NCI-H2171 (cell line): ENCODE data around the gene ITGB1BP1.
"Not testable (repeated sequence)": the region's sequence is repeated elsewhere in the genome, so short reads cannot be mapped to it uniquely, and the experiment has no call there.

Source experiments
- DNase-seq: peaks from one replicate; lab custom pipeline; 2025; lab: John Stamatoyannopoulos, UW

The ITGB1BP1 gene

GRCh38 chr2:9400268-9401058 lies 22.9 kb downstream of the ITGB1BP1 start:
- DNase-seq: no peak

GRCh38 chr2:9398881-9399780 lies 24.2 kb downstream of the ITGB1BP1 start:
- DNase-seq: no peak

GRCh38 chr2:9398251-9398650 lies 25.1 kb downstream of the ITGB1BP1 start:
- not testable (repeated sequence) for DNase-seq

GRCh38 chr2:9397201-9397600 lies 26.1 kb downstream of the ITGB1BP1 start:
- DNase-seq: no peak

GRCh38 chr2:9394816-9395215 lies 28.5 kb downstream of the ITGB1BP1 start:
- DNase-seq: no peak

- DNase-seq: no peak
Observed at GRCh38 chr2:9392898-9393765, 30.2 kb downstream of the ITGB1BP1 start.

- no peak for DNase-seq
Observed at GRCh38 chr2:9391961-9392720, 31.2 kb downstream of the ITGB1BP1 start.

GRCh38 chr2:9390991-9391390 lies 32.3 kb downstream of the ITGB1BP1 start:
- no peak for DNase-seq

GRCh38 chr2:9390151-9390850 lies 33.0 kb downstream of the ITGB1BP1 start:
- DNase-seq: no peak

GRCh38 chr2:9388950-9389911 lies 34.1 kb downstream of the ITGB1BP1 start:
- DNase-seq: no peak

GRCh38 chr2:9388199-9388681 lies 35.1 kb downstream of the ITGB1BP1 start:
- no peak for DNase-seq

GRCh38 chr2:9385841-9386240 lies 37.5 kb downstream of the ITGB1BP1 start:
- DNase-seq: no peak

GRCh38 chr2:9384521-9384920 lies 38.8 kb downstream of the ITGB1BP1 start:
- no peak for DNase-seq

- DNase-seq: no peak
Observed at GRCh38 chr2:9382604-9383235, 40.6 kb downstream of the ITGB1BP1 start.

GRCh38 chr2:9380702-9381628 lies 42.4 kb downstream of the ITGB1BP1 start:
- DNase-seq: no peak

GRCh38 chr2:9379391-9379755 lies 44.0 kb downstream of the ITGB1BP1 start:
- DNase-seq: no peak

GRCh38 chr2:9378433-9379390 lies 44.6 kb downstream of the ITGB1BP1 start:
- peak; percentile 82 for DNase-seq
